Measurements from ENCODE around the gene MRPL50.

MRPL50 gene

GRCh38 chr9:101398068-101398929, at the start of gene MRPL50, which contains the start of gene ZNF189:
TSS of gene MRPL50 (minus strand) at chr9:101398618. CDS start at chr9:101398592, 26 bp downstream.
TSS of gene ZNF189 (plus strand) at chr9:101398851. CDS start at chr9:101399157, 306 bp downstream.
- peak; percentile 93 for DNase-seq

- no peak for DNase-seq
These were observed 48.3 kb upstream of the MRPL50 start for GRCh38 chr9:101446732-101447131.

- no peak for DNase-seq
These were observed 47.1 kb upstream of the MRPL50 start for GRCh38 chr9:101445353-101446029.

GRCh38 chr9:101443364-101443771, 45.0 kb upstream of the MRPL50 start:
- no peak for DNase-seq

GRCh38 chr9:101442736-101443135, 44.3 kb upstream of the MRPL50 start:
- no peak for DNase-seq

- DNase-seq: no peak
These were observed 43.9 kb upstream of the MRPL50 start for GRCh38 chr9:101442318-101442717.

- no peak for DNase-seq
These were observed 42.4 kb upstream of the MRPL50 start for GRCh38 chr9:101440714-101441230.

GRCh38 chr9:101438523-101438922, 40.1 kb upstream of the MRPL50 start:
- no peak for DNase-seq

GRCh38 chr9:101437806-101438232, 39.4 kb upstream of the MRPL50 start:
- no peak for DNase-seq

GRCh38 chr9:101435601-101436079, 37.2 kb upstream of the MRPL50 start, which contains the start of gene ALDOB:
TSS of gene ALDOB (minus strand) at chr9:101435774. CDS start at chr9:101430887, 4,887 bp downstream.
- no peak for DNase-seq

- no peak for DNase-seq
These were observed 36.6 kb upstream of the MRPL50 start for GRCh38 chr9:101434998-101435397.

GRCh38 chr9:101433229-101433628, 34.8 kb upstream of the MRPL50 start:
- DNase-seq: no peak

GRCh38 chr9:101432740-101433139, 34.3 kb upstream of the MRPL50 start:
- DNase-seq: no peak

GRCh38 chr9:101432171-101432570, 33.8 kb upstream of the MRPL50 start:
- no peak for DNase-seq

GRCh38 chr9:101429736-101430135, 31.3 kb upstream of the MRPL50 start:
- DNase-seq: no peak

- no peak for DNase-seq
These were observed 30.5 kb upstream of the MRPL50 start for GRCh38 chr9:101428909-101429308.

- no peak for DNase-seq
These were observed 29.7 kb upstream of the MRPL50 start for GRCh38 chr9:101427957-101428655.

- DNase-seq: no peak
These were observed 28.9 kb upstream of the MRPL50 start for GRCh38 chr9:101427358-101427757.

GRCh38 chr9:101421653-101422065, 23.2 kb upstream of the MRPL50 start:
- DNase-seq: no peak

GRCh38 chr9:101419863-101420262, 21.4 kb upstream of the MRPL50 start:
- DNase-seq: no peak

- DNase-seq: no peak
These were observed 20.4 kb upstream of the MRPL50 start for GRCh38 chr9:101418518-101419430.

- no peak for DNase-seq
These were observed 19.6 kb upstream of the MRPL50 start for GRCh38 chr9:101417977-101418376.
